C4-2B (cell line): ENCODE results near the gene DNAH8.

ENCODE experiments used
- ZFX ChIP-seq: fragments of 450-650 bp; IDR thresholded peaks from 2 replicates; pipeline ENCODE4 v1.6.1; 2017
- TF ChIP-seq, protein P1 (sequence below): fragments of 450-650 bp; conservative IDR thresholded peaks from 2 replicates; pipeline ENCODE4 v1.5.1; 2017; ENCODE audit warnings: mild to moderate bottlenecking

DNA sequence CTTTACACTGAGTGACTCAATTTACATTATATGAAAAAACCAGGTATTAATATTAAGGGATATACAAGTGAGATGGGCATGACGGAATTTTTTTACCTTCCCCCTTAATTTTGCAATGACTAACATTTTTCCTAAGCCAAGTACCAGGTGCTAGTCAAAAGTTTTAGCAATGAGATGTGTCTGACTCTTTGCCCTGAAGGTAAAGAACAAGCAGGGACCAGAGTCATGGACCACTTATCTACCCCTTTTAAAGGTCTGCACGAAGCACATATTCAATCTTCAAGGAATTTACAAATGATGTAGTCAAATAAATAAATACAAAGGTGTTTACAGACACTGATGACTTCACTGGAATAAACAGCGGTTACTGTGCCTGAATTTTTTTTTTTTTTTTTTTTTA lies 13.6 kb upstream of the DNAH8 start:
- TF ChIP-seq, protein P1, sequence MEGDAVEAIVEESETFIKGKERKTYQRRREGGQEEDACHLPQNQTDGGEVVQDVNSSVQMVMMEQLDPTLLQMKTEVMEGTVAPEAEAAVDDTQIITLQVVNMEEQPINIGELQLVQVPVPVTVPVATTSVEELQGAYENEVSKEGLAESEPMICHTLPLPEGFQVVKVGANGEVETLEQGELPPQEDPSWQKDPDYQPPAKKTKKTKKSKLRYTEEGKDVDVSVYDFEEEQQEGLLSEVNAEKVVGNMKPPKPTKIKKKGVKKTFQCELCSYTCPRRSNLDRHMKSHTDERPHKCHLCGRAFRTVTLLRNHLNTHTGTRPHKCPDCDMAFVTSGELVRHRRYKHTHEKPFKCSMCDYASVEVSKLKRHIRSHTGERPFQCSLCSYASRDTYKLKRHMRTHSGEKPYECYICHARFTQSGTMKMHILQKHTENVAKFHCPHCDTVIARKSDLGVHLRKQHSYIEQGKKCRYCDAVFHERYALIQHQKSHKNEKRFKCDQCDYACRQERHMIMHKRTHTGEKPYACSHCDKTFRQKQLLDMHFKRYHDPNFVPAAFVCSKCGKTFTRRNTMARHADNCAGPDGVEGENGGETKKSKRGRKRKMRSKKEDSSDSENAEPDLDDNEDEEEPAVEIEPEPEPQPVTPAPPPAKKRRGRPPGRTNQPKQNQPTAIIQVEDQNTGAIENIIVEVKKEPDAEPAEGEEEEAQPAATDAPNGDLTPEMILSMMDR = no peak
- TF ChIP-seq ZFX = no peak
